Mucosa of descending colon (tissue), 3 donors: ENCODE data around the gene RAB17. TPM values are rescaled to one million over a fixed set of nuclear protein-coding genes. Genes with fewer than 3 reads are reported as not detected.
"Not testable (repeated sequence)": the region's sequence is repeated elsewhere in the genome, so short reads cannot be mapped to it uniquely, and the experiment has no call there.

ENCODE experiments used
- ATAC-seq: fragments of 200-7000 bp; cut with Tn5 transposase; one replicate; pipeline ENCODE4 v1.9.1; 2020; ENCODE audit warnings: mild to moderate bottlenecking, moderate library complexity
- DNase-seq, 3 donors: peaks; one replicate each; pipeline ENCODE4 v3.0.0-alpha.2; 2020
- H3K36me3 ChIP-seq: fragments of 200-600 bp; one replicate; pipeline ENCODE4 v1.8.0; 2021; ENCODE audit warnings: low read depth, mild to moderate bottlenecking
- H3K4me1 ChIP-seq: fragments of 200-600 bp; one replicate; pipeline ENCODE4 v1.8.0; 2021; ENCODE audit warnings: low read depth, mild to moderate bottlenecking
- H3K4me3 ChIP-seq: fragments of 200-600 bp; one replicate; pipeline ENCODE4 v1.8.0; 2021; ENCODE audit warnings: mild to moderate bottlenecking
- H3K9me3 ChIP-seq: fragments of 200-600 bp; one replicate; pipeline ENCODE4 v1.8.0; 2021; ENCODE audit warnings: mild to moderate bottlenecking
- CTCF ChIP-seq: fragments of 200-600 bp; IDR thresholded peaks from one replicate; pipeline ENCODE4 v1.8.0; 2022; ENCODE audit warnings: antibody characterized with exemption, mild to moderate bottlenecking
- intact Hi-C, 2 donors: fragments of 100-400 bp; cut with DNase I in 1 of 2; cut with micrococcal nuclease in 1 of 2; formaldehyde crosslinking; loops; one replicate each; pipeline versions ENCODE4 v1.11.0 to v1.11.1; 2022; cut with DNase I, micrococcal nuclease
- total RNA-seq, 3 donors: library from RNA; stranded (reverse); fragmentation: NEBNext Ultra II Directional in 2 of 3; extraction: Animal tissue kit (Norgen Biotek cat#: 25700) in 2 of 3; gene quantifications; one replicate each; pipeline versions ENCODE4 v1.2.1 to v1.2.4, GENCODE V29; 2021 to 2023
- donor health status: DM: no; HTN: no; CAD: no; lungs with moderate emphysema.
- donor health status: DM: no; HTN: no; CAD: no.
- donor health status: DM: no; HTN: yes; CAD: no.

RAB17 gene
- total RNA-seq, 3 donors from 2014 or later: 25.8 to 95.2 (median 62.8) TPM

- TF ChIP-seq CTCF: no peak
- Histone ChIP-seq H3K36me3 (no peaks in the 10 kb centered on the region), H3K9me3 (no peaks in the 10 kb centered on the region), H3K4me1 (peaks cover 4% of the 10 kb centered on the region), H3K4me3 (no peak overlapping the region)
- ATAC-seq (no peak), DNase-seq (no peak)
- intact Hi-C loops: no loop called here
Measured at GRCh38 chr2:237613679-237614078, 23.1 kb upstream of the RAB17 start.

GRCh38 chr2:237612527-237613357, 22.2 kb upstream of the RAB17 start:
- intact Hi-C loops: no loop called here
- DNase-seq (no peak), ATAC-seq (no peak)
- H3K36me3 ChIP-seq: no peaks in the 10 kb centered on the region
- H3K9me3 ChIP-seq: no peaks in the 10 kb centered on the region
- no peak overlapping the region for H3K4me3 ChIP-seq
- H3K4me1 ChIP-seq: peaks cover 4% of the 10 kb centered on the region
- TF ChIP-seq CTCF: no peak

- ATAC-seq, H3K36me3 ChIP-seq, H3K4me3 ChIP-seq, H3K9me3 ChIP-seq, DNase-seq, intact Hi-C loops, H3K4me1 ChIP-seq: not testable (repeated sequence)
Measured at GRCh38 chr2:237606522-237606921, 16.0 kb upstream of the RAB17 start.

GRCh38 chr2:237604960-237605359, 14.4 kb upstream of the RAB17 start:
- no peaks in the 10 kb centered on the region for H3K4me1 ChIP-seq
- no peaks in the 10 kb centered on the region for H3K36me3 ChIP-seq
- intact Hi-C loops: no loop called here
- H3K4me3 ChIP-seq: no peak overlapping the region
- TF ChIP-seq CTCF: no peak
- H3K9me3 ChIP-seq: no peaks in the 10 kb centered on the region
- peak; percentile 64 for ATAC-seq
- DNase-seq: peak in 1 of 3 donors; percentile 56

GRCh38 chr2:237604391-237604790, 13.9 kb upstream of the RAB17 start:
- Histone ChIP-seq H3K4me3 (no peak overlapping the region), H3K9me3 (no peaks in the 10 kb centered on the region), H3K36me3 (no peaks in the 10 kb centered on the region), H3K4me1 (no peaks in the 10 kb centered on the region)
- no peak for DNase-seq
- no peak for TF ChIP-seq CTCF
- ATAC-seq: no peak
- intact Hi-C loops: no loop called here

- ATAC-seq (peak; percentile 83), DNase-seq (peak in 1 of 3 donors; percentile 53)
- intact Hi-C loops: no loop called here
- Histone ChIP-seq H3K4me3 (no peak overlapping the region), H3K36me3 (no peaks in the 10 kb centered on the region), H3K4me1 (no peaks in the 10 kb centered on the region), H3K9me3 (no peaks in the 10 kb centered on the region)
- no peak for TF ChIP-seq CTCF
Measured at GRCh38 chr2:237603718-237604362, 13.3 kb upstream of the RAB17 start.
